Skeletal muscle cell (primary cell): ENCODE data around the gene PATL1.

Experiments
- DNase-seq: peaks from one replicate; pipeline ENCODE4 v3.0.0-alpha.2; 2010; ENCODE audit warnings: low read depth
- H3K4me3 ChIP-seq: 2 replicates; pipeline ENCODE4 v1.5.1; 2011; ENCODE audit warnings: low read depth, mild to moderate bottlenecking, control low read depth, low read length, moderate library complexity

Gene PATL1

GRCh38 chr11:59617876-59618275 lies 51.0 kb downstream of the PATL1 start:
- H3K4me3 ChIP-seq: no peak overlapping the region
- DNase-seq: no peak

GRCh38 chr11:59616396-59616982 lies 52.3 kb downstream of the PATL1 start:
- DNase-seq: no peak
- H3K4me3 ChIP-seq: peak overlapping the region; percentile 49

GRCh38 chr11:59615637-59616395 lies 53.0 kb downstream of the PATL1 start, which contains the start of gene OSBP:
Gene OSBP, minus strand, starts transcription at chr11:59615774. Its CDS starts 110 bp downstream, at chr11:59615664.
- H3K4me3 ChIP-seq: peak within 1 kb of the TSS; percentile 88
- peak; percentile 100 for DNase-seq

GRCh38 chr11:59615120-59615636 lies 53.7 kb downstream of the PATL1 start:
- peak overlapping the region; percentile 88 for H3K4me3 ChIP-seq
- DNase-seq: no peak

- DNase-seq: no peak
- H3K4me3 ChIP-seq: peak overlapping the region; percentile 88
Measured at GRCh38 chr11:59614277-59615119, 54.3 kb downstream of the PATL1 start.

- H3K4me3 ChIP-seq: no peak overlapping the region
- no peak for DNase-seq
Measured at GRCh38 chr11:59611570-59612565, 57.0 kb downstream of the PATL1 start.

- no peak for DNase-seq
- H3K4me3 ChIP-seq: no peak overlapping the region
Measured at GRCh38 chr11:59610289-59610688, 58.5 kb downstream of the PATL1 start.

GRCh38 chr11:59607703-59608454 lies 61.0 kb downstream of the PATL1 start:
- no peak for DNase-seq
- H3K4me3 ChIP-seq: no peak overlapping the region

GRCh38 chr11:59602432-59602831 lies 66.4 kb downstream of the PATL1 start:
- H3K4me3 ChIP-seq: no peak overlapping the region
- DNase-seq: no peak

- DNase-seq: no peak
Measured at GRCh38 chr11:59601788-59602187, 67.0 kb downstream of the PATL1 start.

GRCh38 chr11:59600636-59601035 lies 68.2 kb downstream of the PATL1 start:
- DNase-seq: no peak
- H3K4me3 ChIP-seq: no peak overlapping the region

More at GRCh38 chr11:59601788-59602187, 67.0 kb downstream of the PATL1 start:
- no peak overlapping the region for H3K4me3 ChIP-seq

GRCh38 chr11:59600234-59600633 lies 68.6 kb downstream of the PATL1 start:
- DNase-seq: no peak
- H3K4me3 ChIP-seq: no peak overlapping the region

- H3K4me3 ChIP-seq: no peak overlapping the region
- no peak for DNase-seq
Measured at GRCh38 chr11:59598961-59599360, 69.9 kb downstream of the PATL1 start.
